ENCODE results near the gene HEATR5A. TPM values are rescaled to one million over a fixed set of nuclear protein-coding genes. Genes with fewer than 3 reads are reported as not detected.

Gene HEATR5A
- total and polyA plus RNA-seq, 4 donors, result 10.9 to 54.0 (median 28.9) TPM

DNA sequence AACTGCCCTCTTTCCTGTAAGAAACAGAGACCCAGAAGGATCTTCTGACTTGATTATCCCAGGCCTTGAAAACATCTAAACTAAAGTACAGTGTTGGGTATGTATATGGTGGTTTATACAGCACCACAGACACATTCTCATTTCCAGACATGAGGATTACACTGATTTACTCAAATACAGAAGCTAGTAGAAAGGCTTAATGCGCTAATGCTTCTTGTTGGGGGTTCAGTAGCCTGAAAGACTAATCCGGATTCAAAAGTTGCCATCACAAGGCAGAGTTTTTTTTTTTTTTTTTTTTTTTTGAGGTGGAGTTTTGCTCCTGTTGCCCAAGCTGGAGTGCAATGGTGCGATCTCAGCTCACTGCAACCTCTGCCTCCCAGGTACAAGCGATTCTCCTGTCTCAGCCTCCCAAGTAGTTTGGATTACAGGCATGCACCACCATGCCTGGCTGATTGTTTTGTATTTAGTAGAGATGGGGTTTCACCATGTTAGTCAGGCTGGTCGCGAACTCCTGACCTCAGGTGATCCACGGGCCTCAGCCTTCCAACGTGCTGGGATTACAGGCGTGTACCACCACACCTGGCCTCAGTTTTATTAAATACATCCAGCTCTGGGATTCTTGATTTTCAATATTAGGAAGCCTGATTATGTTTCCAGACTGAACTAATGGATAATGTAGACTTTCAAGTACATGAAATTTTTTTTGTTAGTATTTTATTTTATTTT lies 166.4 kb downstream of the HEATR5A start:
- no peak overlapping the region for H3K4me3 ChIP-seq
- DNase-seq, result no peak
- WGBS, 2 donors, result 95 to 96% methylated on average over 9 of the region's 9 CpGs

DNA sequence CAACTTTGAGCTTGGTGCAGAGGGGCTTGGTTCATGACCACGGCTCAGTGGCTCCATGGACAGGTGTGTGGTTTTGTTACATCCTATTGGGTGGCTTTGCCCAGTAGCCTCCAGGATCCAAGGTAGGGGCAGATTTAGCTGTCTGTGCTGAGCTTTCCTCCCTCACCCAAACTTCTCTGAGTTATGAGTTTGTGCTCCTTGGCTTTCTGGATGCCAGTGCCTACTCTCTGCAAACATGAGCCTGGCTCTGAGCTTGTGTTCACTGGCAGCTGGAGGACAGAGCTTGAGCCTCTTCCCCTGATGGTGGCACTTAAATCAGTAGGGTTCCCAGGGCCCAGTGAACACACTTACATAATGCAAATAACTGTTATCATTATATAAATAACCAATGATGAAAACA lies 167.5 kb downstream of the HEATR5A start:
- Histone ChIP-seq H3K4me1 (ENCODE audit: control insufficient read depth in 5 of 5, insufficient read depth in 5 of 5, low read length in 5 of 5) (peaks cover 0 to 3% (median 0%) of the 10 kb centered on the region in 5 donors), H3K9ac (ENCODE audit: insufficient read depth in 1 of 2, low read length in 2 of 2) (no peak overlapping the region), H3K27me3 (ENCODE audit: control insufficient read depth in 3 of 3, insufficient read depth in 3 of 3, low read length in 2 of 3) (no peaks in the 10 kb centered on the region), H3K9me3 (ENCODE audit: control insufficient read depth in 4 of 4, insufficient read depth in 3 of 4, low read length in 3 of 4) (no peaks in the 10 kb centered on the region), H3K27ac (ENCODE audit: low read depth in 1 of 2, low read length in 1 of 2) (peak overlapping the region in 1 of 2 donors; percentile 40), H3K36me3 (ENCODE audit: control insufficient read depth in 4 of 4, insufficient read depth in 4 of 4, low read length in 4 of 4) (no peaks in the 10 kb centered on the region), H3K4me3 (no peak overlapping the region)
- ATAC-seq (ENCODE audit: insufficient read depth, low FRiP score), result no peak
- TF ChIP-seq, protein P1, sequence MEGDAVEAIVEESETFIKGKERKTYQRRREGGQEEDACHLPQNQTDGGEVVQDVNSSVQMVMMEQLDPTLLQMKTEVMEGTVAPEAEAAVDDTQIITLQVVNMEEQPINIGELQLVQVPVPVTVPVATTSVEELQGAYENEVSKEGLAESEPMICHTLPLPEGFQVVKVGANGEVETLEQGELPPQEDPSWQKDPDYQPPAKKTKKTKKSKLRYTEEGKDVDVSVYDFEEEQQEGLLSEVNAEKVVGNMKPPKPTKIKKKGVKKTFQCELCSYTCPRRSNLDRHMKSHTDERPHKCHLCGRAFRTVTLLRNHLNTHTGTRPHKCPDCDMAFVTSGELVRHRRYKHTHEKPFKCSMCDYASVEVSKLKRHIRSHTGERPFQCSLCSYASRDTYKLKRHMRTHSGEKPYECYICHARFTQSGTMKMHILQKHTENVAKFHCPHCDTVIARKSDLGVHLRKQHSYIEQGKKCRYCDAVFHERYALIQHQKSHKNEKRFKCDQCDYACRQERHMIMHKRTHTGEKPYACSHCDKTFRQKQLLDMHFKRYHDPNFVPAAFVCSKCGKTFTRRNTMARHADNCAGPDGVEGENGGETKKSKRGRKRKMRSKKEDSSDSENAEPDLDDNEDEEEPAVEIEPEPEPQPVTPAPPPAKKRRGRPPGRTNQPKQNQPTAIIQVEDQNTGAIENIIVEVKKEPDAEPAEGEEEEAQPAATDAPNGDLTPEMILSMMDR (IDR thresholded peaks at IDR 0.05; ENCODE audit: control extremely low read depth, extremely low read depth), result no peak
- no peak for DNase-seq
- WGBS, 2 donors, result 88 to 100% methylated on average over 1 of the region's 1 CpG

More for the DNA sequence above, 166.4 kb downstream of the HEATR5A start:
- no peak for ATAC-seq (ENCODE audit: insufficient read depth, low FRiP score)
- Histone ChIP-seq H3K9ac (ENCODE audit: insufficient read depth in 1 of 2, low read length in 2 of 2) (no peak overlapping the region), H3K27me3 (ENCODE audit: control insufficient read depth in 3 of 3, insufficient read depth in 3 of 3, low read length in 2 of 3) (no peaks in the 10 kb centered on the region), H3K9me3 (ENCODE audit: control insufficient read depth in 4 of 4, insufficient read depth in 3 of 4, low read length in 3 of 4) (no peaks in the 10 kb centered on the region), H3K36me3 (ENCODE audit: control insufficient read depth in 4 of 4, insufficient read depth in 4 of 4, low read length in 4 of 4) (no peaks in the 10 kb centered on the region), H3K4me1 (ENCODE audit: control insufficient read depth in 5 of 5, insufficient read depth in 5 of 5, low read length in 5 of 5) (peaks cover 0 to 3% (median 0%) of the 10 kb centered on the region in 5 donors), H3K27ac (ENCODE audit: low read depth in 1 of 2, low read length in 1 of 2) (no peak overlapping the region)
- TF ChIP-seq, protein P1 (IDR thresholded peaks at IDR 0.05; ENCODE audit: control extremely low read depth, extremely low read depth), result no peak

DNA sequence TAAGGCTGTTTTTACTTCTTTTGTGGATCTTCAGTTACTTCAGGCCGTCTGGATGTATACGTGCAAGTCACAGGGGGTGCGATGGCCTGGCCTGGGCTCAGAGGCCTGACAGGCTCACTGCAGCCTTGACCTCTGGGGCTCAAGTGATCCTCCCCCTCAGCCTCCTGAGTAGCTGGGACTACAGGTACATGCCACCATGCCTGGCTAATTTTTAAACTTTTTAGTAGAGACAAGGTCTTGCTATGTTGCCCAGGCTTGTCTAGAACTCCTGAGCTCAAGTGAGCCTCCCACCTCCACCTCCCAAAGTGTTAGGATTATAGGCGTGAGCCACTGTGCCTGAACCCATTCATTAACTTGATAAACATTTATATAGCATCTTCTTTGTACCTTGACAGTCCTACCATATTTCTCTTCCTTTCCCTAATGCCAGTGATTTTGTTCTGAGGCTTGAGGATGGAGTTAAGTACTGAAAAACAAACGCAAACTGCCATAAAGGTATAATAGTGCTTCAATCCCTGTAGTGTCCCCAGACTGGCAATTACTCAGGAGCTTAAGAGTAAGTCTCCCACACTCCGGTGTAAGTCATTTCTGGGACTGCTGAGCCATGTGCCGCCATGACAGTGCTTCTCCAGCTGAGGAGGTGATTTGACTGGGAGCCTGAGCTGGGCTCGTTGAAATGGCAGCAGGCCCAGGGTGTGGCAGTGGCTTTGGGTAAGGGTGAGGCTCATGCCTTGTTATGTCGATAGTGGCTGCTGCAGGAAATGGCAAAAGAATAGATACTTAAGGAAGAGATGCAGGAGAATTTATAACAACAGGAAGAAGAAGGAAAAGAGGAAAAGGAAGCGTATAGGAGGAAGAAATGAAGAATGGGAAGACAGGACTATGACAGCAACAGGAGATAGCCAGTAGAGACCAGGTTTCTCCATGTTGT lies 169.1 kb downstream of the HEATR5A start:
- ATAC-seq (ENCODE audit: insufficient read depth, low FRiP score) (no peak), DNase-seq (no peak)
- Histone ChIP-seq H3K4me3 (no peak overlapping the region), H3K9me3 (ENCODE audit: control insufficient read depth in 4 of 4, insufficient read depth in 3 of 4, low read length in 3 of 4) (no peaks in the 10 kb centered on the region), H3K36me3 (ENCODE audit: control insufficient read depth in 4 of 4, insufficient read depth in 4 of 4, low read length in 4 of 4) (no peaks in the 10 kb centered on the region), H3K9ac (ENCODE audit: insufficient read depth in 1 of 2, low read length in 2 of 2) (no peak overlapping the region), H3K27ac (ENCODE audit: low read depth in 1 of 2, low read length in 1 of 2) (no peak overlapping the region), H3K27me3 (ENCODE audit: control insufficient read depth in 3 of 3, insufficient read depth in 3 of 3, low read length in 2 of 3) (no peaks in the 10 kb centered on the region), H3K4me1 (ENCODE audit: control insufficient read depth in 5 of 5, insufficient read depth in 5 of 5, low read length in 5 of 5) (no peaks in the 10 kb centered on the region)
- 58 to 72% methylated on average over 8 to 9 of the region's 10 CpGs for WGBS, 2 donors
- TF ChIP-seq, protein P1 (IDR thresholded peaks at IDR 0.05; ENCODE audit: control extremely low read depth, extremely low read depth), result no peak
